Urinary bladder (tissue), 4 donors: ENCODE data around the gene HMGA1. TPM values are rescaled to one million over a fixed set of nuclear protein-coding genes. Genes with fewer than 3 reads are reported as not detected.
"Not testable (repeated sequence)": the region's sequence is repeated elsewhere in the genome, so short reads cannot be mapped to it uniquely, and the experiment has no call there.

Experiments
- DNase-seq: peaks from one replicate; pipeline ENCODE4 v3.0.0-alpha.2; 2015; ENCODE audit errors: extremely low spot score
- H3K27ac ChIP-seq: one replicate; pipeline ENCODE4 v1.5.1; 2013; ENCODE audit warnings: low read depth, mild to moderate bottlenecking, moderate library complexity
- H3K36me3 ChIP-seq: one replicate; pipeline ENCODE4 v1.6.1; 2013; ENCODE audit warnings: mild to moderate bottlenecking, moderate library complexity; ENCODE audit not compliant: insufficient read depth
- H3K4me1 ChIP-seq: one replicate; pipeline ENCODE4 v1.6.1; 2013; ENCODE audit warnings: mild to moderate bottlenecking, moderate library complexity; ENCODE audit not compliant: insufficient read depth
- H3K4me3 ChIP-seq: one replicate; pipeline ENCODE4 v1.5.1; 2013; ENCODE audit warnings: low read depth, low read length
- WGBS: extraction: QIAGEN DNeasy Blood & Tissue Kit; methylation state at CpG from one replicate; pipeline ENCODE4 v1.1.7; 2013; 5-methylcytosine and 5-hydroxymethylcytosine counted together
- polyA plus RNA-seq: library from polyadenylated mRNA; stranded (reverse); fragments of 200-250 nt; gene quantifications from one replicate; pipeline ENCODE4 v1.2.3, GENCODE V29; 2013
- total RNA-seq: library from RNA; depleted of rRNA; stranded (reverse); fragments of >200 nt; gene quantifications from one replicate; pipeline ENCODE4 v1.2.3, GENCODE V29; 2014
- donor health status: healthy with polysubstance abuse.
- donor health status: healthy.

The HMGA1 gene
- total and polyA plus RNA-seq, 2 donors: 12.4 to 23.6 TPM

DNA sequence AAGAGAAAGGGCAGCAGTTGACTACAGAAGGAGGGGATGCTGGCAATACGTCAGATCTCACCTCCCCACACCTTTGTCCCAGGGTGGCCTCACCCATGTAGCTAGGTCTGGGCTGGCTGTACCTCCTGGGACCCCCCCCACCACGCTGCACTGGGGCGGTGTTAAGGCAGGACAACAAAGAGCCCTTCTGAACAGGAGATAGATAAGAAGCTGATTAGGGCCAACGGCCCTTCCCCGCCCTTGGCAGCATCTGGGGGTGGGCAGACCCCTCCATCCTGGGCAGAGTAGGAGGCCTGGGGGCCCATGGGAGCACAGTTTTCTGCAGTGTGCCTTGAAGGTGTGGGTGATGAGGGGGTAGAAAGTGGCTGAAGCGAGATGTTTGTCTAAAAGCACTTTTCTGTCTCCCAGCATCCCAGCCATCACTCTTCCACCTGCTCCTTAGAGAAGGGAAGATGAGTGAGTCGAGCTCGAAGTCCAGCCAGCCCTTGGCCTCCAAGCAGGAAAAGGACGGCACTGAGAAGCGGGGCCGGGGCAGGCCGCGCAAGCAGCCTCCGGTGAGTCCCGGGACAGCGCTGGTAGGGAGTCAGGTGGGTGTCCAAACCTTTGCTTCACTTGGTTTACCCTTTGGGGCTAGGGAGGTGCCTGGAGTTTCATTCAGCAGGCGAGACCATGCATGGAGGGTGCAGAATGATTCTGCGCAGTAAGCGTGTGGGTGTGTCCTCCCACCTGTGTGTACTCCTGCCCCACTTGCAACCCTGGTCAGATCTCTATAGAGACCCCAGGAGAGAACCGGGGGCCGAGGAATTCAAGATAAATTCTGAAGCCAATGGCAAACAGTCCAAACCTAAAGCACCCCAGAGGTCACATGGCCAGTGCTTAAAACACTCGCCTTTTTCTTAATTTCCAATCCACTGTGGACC, 3.9 kb downstream of the HMGA1 start:
- 88% methylated on average over 22 of the region's 22 CpGs for WGBS
- no peaks in the 10 kb centered on the region for H3K4me1 ChIP-seq
- DNase-seq: no peak

DNA sequence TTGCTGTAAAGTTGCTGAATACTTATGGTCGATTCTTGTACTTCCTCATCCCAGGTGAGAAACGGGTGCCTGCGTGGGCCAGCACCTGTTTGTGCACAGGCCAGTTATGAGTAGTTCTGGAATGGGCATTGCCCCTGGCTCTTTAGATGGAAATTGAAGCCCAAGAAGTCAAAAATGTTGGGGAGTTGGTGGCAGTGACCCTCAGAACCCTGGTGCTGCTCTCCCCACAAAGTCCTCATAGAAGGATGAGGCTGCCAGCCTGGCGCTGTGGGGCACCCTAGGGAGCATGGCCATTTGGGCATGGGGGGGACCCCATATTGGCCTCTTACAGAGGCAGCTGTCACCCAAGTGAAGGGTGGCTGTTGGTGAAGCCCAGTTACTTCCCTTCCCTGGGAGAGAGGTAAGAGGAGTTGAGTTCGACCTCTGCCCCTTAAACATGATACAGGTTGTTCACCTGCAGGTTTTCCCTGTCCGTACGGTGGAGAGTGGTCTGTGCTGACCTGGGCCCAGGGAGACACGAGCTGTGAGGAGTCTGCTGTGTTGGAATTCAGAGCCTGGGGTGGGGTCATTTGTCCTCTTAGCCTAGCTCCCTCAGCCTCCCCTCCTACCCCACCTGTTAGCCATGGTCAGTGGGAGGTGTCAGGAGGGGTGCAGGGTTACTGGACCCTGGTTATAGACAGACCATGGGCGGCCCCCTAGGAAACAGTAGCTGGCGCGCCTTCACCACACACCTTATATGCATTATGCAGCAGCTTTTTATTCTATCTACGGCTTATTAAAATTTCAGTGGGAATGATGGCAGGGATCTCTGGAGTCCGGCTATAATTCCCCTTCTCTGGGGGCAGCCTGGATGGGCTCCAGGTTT, 4.9 kb downstream of the HMGA1 start:
- Histone ChIP-seq H3K36me3 (peaks cover 2% of the 10 kb centered on the region), H3K4me1 (no peaks in the 10 kb centered on the region), H3K4me3 (no peak overlapping the region), H3K27ac (no peak overlapping the region)
- DNase-seq: no peak
- 93% methylated on average over 13 of the region's 13 CpGs for WGBS

More for the DNA sequence above, 3.9 kb downstream of the HMGA1 start:
- no peak overlapping the region for H3K27ac ChIP-seq
- H3K4me3 ChIP-seq: no peak overlapping the region
- peaks cover 2% of the 10 kb centered on the region for H3K36me3 ChIP-seq

DNA sequence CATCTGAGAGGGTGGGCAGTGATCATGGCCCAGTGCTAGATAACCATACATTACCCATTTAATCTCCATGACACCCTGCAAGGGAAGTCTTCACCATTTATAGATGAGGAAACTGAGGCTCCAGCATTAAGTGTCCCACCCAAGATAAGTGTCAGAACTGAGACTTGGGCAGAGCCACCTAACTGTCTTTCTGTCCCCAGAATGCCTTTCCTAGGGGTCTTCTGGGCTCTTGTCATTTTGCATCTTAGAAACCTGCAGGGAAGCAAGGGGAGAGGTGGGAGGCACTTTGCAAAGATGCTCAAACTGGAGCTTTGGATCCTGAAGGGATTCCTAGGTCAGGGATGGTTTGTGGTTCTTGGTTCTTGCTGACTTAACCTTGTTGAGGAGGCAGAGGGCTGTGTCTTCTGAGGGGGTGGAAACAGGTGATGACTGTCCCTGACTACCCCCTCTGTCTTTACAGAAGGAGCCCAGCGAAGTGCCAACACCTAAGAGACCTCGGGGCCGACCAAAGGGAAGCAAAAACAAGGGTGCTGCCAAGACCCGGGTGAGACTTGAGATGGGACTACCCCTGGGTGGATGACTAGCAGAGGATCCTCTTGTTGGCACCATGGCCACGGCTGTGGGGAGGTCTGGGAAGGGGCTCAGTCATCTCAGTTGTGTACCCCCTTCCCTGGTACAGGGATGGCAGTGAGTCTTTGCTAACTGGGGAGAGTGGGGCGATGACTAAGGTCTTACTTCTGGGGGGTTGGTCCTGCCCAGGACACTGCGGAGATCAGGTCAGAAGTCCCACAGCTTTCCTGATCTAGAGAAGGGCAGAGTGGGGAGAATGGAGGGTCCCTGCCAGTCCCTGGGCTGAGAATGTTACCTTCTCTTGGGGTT, 5.8 kb downstream of the HMGA1 start:
- no peak for DNase-seq

DNA sequence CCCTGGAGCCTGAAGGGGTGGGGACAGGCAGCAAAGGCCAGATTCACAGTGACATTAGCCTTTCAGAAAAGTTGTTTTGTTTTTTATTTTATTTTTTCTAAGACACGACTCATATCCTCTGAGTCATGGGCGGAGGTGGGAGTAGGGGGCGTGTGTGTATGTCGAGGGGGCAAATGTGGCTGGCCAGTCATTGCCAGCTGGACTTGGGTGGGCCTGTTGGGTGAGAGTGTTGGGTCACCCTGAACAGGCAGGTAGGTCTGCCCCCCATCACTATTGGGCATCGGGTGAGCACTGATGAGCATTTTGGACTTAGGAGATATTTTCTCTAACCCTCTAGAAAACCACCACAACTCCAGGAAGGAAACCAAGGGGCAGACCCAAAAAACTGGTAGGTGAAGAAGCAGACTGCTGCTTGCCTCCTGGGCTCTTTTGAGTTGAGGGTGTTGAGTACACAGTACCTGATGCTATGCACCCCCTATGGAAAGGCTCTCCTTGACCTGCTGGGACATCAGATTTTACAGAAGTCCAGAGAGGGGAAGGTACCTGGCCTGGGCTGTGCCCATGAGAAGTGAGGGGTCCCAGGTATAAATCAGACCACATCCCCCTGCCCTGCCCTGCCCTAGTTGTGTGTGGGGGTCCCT, 6.6 kb downstream of the HMGA1 start:
- no peak overlapping the region for H3K27ac ChIP-seq

More for the DNA sequence above, 5.8 kb downstream of the HMGA1 start:
- Histone ChIP-seq H3K4me3 (no peak overlapping the region), H3K4me1 (no peaks in the 10 kb centered on the region), H3K27ac (no peak overlapping the region), H3K36me3 (peaks cover 2% of the 10 kb centered on the region)
- 89% methylated on average over 7 of the region's 7 CpGs for WGBS

DNA sequence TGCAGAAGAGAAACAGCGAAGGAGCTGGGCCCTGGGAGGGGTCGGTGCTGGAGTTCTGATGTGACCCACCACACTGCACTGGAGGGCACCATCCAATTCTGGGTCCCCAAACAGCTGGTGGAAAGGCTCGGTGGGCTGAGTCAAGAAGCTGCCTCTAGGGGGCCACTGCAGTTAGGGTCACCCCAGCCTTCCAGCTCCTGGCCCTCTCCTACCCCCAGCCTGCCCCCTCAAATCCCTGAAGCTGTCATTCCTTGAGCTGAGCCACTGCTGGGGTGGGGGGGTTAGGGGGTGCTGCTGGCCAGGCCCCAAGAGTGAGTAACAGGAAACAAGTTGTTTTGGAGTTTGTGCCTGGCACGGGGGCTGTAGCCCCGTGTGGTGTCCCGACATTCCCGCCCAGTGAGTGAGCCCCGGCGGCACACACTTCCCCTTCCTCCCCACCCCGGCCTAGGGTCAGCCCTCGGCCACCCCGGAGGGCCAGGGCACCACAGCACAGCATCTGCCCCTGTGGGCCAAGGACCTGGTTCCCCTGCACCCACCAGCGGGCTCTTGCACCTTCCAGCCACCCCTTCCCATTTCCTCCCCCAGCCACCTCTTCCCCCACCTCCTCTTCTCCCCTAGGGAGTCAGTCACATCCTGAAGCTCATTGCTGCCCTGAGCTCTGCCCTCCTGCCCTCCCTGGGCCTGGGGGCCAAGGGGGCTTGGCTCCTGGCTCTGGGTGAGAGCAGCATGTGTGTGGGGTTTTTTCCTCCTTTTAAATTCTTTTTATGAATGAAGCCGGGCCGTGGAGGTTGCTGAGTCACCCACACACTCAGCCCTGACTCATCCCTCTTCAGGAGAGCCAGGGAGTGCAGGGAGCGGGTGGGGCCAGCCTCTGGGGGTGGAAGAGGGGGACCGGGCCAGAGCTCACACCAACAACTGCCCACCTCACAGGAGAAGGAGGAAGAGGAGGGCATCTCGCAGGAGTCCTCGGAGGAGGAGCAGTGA, 7.5 kb downstream of the HMGA1 start:
- Histone ChIP-seq H3K27ac (no peak overlapping the region), H3K4me3 (no peak overlapping the region), H3K4me1 (no peaks in the 10 kb centered on the region), H3K36me3 (peaks cover 2% of the 10 kb centered on the region)
- DNase-seq: no peak
- 38% methylated on average over 19 of the region's 19 CpGs for WGBS

More for the DNA sequence above, 6.6 kb downstream of the HMGA1 start:
- no peak for DNase-seq
- peaks cover 2% of the 10 kb centered on the region for H3K36me3 ChIP-seq
- H3K4me1 ChIP-seq: no peaks in the 10 kb centered on the region
- H3K4me3 ChIP-seq: no peak overlapping the region
- WGBS: 68% methylated on average over 5 of the region's 5 CpGs

DNA sequence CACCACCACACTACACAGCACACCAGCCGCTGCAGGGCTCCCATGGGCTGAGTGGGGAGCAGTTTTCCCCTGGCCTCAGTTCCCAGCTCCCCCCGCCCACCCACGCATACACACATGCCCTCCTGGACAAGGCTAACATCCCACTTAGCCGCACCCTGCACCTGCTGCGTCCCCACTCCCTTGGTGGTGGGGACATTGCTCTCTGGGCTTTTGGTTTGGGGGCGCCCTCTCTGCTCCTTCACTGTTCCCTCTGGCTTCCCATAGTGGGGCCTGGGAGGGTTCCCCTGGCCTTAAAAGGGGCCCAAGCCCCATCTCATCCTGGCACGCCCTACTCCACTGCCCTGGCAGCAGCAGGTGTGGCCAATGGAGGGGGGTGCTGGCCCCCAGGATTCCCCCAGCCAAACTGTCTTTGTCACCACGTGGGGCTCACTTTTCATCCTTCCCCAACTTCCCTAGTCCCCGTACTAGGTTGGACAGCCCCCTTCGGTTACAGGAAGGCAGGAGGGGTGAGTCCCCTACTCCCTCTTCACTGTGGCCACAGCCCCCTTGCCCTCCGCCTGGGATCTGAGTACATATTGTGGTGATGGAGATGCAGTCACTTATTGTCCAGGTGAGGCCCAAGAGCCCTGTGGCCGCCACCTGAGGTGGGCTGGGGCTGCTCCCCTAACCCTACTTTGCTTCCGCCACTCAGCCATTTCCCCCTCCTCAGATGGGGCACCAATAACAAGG, 8.5 kb downstream of the HMGA1 start:
- H3K4me3 ChIP-seq, H3K4me1 ChIP-seq, H3K36me3 ChIP-seq, DNase-seq, H3K27ac ChIP-seq: not testable (repeated sequence)
- 83% methylated on average over 13 of the region's 13 CpGs for WGBS

DNA sequence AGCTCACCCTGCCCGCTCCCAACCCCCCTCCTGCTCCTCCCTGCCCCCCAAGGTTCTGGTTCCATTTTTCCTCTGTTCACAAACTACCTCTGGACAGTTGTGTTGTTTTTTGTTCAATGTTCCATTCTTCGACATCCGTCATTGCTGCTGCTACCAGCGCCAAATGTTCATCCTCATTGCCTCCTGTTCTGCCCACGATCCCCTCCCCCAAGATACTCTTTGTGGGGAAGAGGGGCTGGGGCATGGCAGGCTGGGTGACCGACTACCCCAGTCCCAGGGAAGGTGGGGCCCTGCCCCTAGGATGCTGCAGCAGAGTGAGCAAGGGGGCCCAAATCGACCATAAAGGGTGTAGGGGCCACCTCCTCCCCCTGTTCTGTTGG, 9.1 kb downstream of the HMGA1 start:
- not testable (repeated sequence) for H3K36me3 ChIP-seq, H3K27ac ChIP-seq, H3K4me1 ChIP-seq, H3K4me3 ChIP-seq, DNase-seq
- 79% methylated on average over 7 of the region's 7 CpGs for WGBS

DNA sequence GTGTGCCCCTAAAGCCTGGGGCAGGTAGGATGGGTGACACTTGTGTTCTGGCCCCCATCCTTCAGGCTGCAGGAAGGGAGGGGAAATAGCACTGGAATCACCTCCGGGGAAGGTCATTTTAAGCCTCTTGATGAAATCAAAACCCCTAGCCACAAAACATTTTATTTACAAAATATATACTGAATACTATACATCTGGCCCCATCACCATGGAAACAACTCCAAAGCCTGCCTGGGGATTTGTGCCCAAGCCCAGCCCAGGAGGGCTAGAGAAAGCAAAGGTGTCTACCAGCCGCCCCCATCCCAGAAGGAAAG, 9.5 kb downstream of the HMGA1 start:
- no peak overlapping the region for H3K4me3 ChIP-seq
- DNase-seq: no peak
- H3K4me1 ChIP-seq: no peaks in the 10 kb centered on the region
- H3K27ac ChIP-seq: no peak overlapping the region
- WGBS: 79% methylated on average over 2 of the region's 2 CpGs
- no peaks in the 10 kb centered on the region for H3K36me3 ChIP-seq

DNA sequence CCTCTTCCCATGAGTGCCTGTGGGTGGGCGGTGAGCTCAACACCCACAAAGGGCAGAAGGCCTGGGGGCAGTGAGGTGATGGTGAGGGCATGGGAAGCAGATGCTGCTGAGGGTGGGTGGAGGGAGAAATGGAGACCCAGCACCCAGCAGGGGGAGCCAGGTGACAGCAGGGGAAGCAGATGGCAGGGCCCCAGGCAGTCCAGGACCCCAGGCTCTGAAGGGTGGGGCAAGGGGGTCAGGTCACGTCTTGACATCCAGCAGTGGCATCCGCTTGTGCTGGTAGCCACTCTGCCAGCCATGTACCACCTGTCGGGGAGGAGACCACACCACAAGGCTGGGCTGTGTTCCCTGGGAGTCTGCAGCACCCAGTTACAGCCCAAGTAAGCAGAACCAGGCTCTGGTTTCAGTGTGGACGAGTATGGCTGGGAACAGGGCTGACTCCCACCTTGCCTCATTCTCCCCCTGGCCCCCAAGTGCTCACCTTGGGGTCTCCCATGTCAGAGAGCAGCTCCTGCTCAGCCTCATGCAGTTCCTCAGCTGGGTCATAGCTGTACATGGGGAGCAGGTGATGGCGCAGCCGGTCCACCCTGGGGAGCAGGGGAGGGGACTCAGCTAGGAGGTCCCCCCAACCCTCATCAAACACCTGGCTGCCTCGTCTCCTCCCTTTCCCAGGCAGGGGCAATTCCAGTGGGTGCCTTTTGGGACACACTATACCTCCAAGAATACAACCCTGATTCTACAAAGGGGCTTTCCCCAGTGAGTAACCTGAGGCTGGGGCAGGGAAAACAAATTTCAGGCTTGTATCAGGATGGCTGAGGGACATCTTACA, 10.1 kb downstream of the HMGA1 start:
- 81% methylated on average over 8 of the region's 8 CpGs for WGBS
- DNase-seq: no peak

DNA sequence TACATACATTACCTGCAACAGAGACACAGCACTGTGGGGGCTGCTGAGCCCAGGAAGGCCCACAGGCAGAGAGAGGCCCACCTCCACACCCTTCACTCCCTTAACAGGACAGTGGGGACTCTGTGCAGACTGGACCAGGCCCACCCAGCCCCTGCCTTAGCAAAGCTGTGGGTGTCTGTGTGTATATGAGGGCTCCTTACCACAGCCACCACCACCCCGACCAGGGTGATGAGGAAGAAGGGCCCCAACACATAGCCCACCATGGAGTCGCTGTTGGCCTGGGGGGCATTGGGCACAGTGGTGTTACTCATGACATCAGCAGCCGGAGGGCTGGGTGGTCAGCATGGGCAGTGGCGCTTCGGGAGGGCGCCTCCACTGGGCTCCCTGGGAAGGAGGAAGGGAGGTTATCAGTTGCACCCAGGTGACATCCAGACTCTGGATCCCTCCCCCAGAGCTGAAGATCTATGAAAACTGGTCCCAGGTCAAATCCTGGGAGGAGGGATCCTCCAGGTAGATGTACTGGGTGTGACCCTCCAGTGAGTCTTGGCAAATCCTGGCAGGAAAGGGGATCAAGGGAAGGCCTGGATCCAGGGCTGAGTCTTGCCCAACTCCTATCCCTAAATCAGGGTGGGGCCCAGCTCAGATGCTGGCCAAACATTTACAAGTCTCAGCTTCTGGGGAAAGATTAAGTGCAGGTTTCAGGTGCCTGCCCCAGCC, 11.0 kb downstream of the HMGA1 start:
- DNase-seq: no peak
- Histone ChIP-seq H3K4me3 (no peak overlapping the region), H3K36me3 (no peaks in the 10 kb centered on the region), H3K27ac (no peak overlapping the region), H3K4me1 (no peaks in the 10 kb centered on the region)
- WGBS: 85% methylated on average over 6 of the region's 6 CpGs

More for the DNA sequence above, 10.1 kb downstream of the HMGA1 start:
- H3K4me3 ChIP-seq: no peak overlapping the region
- no peak overlapping the region for H3K27ac ChIP-seq
- no peaks in the 10 kb centered on the region for H3K4me1 ChIP-seq
- no peaks in the 10 kb centered on the region for H3K36me3 ChIP-seq
